ENCODE results near the gene YPEL1.
"Not testable (repeated sequence)": the region's sequence is repeated elsewhere in the genome, so short reads cannot be mapped to it uniquely, and the experiment has no call there.

Gene YPEL1

DNA sequence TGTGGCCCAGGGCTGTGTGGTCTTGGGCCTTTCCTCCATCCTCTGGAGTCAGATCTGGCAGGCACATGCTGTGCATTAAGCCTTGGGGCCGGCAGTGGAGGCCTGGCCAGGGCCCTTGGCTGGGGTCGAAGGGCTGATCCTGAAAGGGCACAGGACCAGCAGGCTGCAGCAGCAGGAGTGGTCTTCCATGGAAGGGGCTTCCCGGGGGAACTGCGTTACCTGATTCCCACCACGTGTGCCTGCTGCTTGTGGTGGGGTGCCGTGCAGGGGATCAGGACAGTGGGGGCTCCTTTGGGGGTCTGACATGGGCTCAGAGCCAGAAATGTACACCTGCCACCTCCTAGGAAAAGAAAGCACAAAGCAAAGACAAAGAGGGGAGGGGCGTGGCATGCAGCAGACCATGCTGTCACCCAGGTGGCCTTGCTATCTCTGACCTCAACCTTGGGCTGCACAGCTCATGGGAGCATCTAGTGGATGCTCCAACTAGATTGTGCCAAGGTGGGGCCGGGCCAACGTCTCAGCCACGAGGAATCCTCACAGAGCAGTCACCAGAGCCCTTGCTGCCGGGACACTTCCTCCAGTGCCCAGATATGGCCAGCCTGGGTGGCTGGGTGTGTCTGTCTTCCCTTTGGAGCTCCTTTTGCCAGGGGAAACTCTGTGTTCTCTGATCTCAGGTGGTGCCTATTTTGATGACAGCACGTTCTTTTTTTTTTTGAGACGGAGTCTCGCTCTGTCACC is 17.9 kb upstream of the YPEL1 start:
- no peak for DNase-seq

DNA sequence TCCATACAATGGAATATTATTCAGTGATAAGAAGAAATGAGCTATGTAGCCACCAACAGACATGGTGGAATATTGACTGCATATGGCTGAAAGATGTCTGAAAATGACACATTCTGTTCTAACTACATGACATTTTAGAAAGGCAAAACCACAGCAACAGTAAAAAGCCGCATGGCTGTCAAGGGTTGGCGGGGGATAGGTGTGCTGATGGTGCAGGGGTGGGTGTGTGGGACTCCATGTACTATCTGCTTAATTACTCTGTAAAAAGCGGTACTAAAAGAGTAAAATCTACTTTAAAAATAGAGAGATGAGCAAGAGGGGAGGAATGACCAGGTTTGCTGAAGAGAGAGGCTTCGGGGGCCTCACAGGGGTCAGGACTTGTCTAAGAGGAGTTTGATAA is 16.7 kb upstream of the YPEL1 start:
- DNase-seq, result no peak

DNA sequence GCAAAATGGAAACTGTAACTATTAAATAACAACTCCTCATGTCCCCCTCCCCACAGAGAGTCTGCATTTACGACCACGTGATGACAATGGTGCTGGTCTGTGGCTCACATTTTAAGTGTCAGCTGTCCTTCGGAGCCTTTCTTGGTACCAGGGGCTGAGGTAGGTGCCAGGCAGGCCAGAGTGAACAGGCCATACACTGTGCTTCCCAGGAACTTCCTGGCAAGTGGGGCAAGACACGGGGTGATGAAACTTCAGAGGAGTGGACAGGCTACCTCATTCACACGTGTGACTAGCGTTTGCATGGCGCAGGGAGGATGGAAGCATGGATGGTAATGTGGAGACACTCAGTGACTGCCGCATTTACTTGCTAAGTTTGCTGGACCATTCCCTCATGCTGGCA is 10.4 kb upstream of the YPEL1 start:
- no peak for DNase-seq

DNA sequence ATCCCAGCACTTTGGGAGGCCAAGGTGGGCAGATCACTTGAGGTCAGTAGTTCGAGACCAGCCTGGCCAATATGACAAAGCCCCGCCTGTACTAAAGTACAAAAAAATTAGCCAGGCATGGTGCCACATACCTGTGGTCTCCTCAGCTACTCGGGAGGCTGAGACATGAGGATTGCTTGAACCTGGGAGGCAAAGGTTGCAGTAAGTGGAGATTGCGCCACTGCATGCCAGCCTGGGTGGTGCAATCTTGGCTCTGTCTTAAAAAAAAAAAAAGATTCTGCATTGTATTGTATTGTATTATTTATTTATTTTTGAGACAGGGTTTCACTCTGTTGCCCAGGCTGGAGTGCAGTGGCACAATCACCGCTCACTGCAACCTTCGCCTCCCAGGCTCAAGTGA is 9.3 kb upstream of the YPEL1 start:
- not testable (repeated sequence) for DNase-seq

DNA sequence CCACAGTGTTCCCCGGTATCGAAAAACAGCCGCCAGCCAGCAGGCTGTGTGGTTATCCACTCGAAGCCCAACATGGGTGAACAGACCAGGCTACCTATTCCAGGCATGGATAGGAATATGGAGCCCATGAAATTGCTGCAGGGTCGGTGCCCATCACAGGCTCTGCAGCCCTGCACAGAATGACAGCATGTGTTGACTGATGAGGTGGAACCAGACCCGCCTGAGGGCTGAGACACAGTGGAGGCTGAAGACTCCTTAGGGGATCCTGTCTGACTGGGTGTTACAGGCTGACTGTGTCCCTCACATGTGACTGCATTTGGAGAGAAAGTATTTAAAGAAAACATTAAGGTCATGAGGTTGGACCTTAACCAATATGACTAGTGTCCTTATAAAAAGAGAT is 6.2 kb upstream of the YPEL1 start:
- no peak for DNase-seq

DNA sequence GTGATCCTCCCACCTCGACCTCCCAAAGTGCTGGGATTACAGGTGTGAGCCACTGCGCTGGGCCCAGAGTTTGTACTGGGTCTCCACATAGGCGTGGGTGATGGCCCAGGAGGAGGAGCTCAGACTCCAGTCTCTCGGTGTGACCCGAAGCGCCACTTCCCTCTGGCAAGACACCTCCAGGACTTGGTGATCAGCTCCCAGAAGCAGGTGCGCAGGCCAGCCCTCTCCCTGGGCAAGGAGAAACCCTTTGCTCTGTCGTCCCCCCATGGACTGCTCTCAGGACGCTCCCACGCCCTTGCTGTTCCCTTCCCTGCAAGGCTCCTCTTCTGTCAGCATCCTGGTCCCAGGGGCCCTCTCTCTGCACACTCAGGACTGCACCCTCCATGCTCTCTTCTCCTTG is 5.5 kb upstream of the YPEL1 start:
- DNase-seq, result no peak

DNA sequence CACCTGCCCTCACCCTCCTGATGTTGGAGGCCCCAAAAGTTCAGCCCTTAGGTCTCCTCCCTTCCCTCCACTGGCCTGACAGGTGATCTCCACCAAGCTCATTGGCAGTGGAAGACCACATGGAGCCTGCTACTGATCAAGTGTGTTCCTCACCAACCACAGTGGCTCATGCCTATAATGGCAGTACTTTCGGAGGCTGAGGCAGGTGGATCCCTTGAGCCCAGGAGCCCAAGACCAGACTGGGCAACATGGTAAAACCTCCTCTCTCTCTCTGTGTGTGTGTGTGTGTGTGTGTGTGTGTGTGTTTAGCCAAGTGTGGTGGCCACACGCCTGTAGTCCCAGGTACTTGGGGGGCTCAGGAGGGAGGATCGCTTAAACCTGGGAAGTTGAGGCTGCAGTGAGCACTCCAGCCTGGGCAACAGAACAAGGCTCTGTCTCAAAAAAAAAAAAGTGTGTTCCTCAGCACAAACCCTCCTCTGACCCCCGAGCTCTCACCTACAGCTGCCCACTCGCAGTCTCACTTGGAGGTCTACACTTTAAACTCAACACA is 4.3 kb upstream of the YPEL1 start:
- DNase-seq, result no peak

DNA sequence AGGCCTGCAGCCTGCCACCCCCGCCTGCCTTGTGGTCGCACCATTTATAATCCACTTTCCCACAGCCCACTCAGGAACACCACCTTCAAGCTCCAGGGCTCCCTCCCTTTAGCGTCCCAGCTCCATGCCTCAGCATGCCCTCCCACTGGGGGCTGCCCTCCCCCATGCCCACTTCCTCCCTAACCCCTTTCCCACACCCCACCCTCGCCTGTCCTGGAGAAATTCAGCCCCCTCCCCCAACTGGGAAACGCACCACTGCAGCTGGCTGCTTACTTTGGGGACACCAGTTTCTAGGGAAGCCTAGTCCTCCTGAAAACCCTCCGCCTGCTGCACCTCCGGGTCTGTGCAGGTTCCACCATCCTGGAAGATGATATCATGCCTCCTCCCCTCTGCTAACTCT is 3.4 kb upstream of the YPEL1 start:
- no peak for DNase-seq

DNA sequence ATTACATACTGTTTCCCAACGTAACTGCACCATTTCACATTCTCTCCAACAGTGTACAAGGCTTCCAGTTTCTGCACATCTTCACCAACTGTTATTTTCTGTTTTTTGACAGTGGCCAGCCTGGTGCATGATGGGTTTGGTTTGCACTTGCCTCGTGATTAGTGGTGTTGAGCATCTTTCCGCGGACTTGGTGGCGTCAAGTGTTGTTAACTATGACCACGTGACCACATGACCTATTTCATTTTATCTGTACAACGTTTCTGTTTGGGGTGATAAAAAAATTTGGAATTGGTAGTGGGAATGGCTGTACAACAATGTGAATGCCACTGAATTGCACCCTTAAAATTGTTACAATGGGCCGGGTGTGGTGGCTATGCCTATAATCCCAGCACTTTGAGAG is 2.5 kb upstream of the YPEL1 start:
- DNase-seq, result no peak

DNA sequence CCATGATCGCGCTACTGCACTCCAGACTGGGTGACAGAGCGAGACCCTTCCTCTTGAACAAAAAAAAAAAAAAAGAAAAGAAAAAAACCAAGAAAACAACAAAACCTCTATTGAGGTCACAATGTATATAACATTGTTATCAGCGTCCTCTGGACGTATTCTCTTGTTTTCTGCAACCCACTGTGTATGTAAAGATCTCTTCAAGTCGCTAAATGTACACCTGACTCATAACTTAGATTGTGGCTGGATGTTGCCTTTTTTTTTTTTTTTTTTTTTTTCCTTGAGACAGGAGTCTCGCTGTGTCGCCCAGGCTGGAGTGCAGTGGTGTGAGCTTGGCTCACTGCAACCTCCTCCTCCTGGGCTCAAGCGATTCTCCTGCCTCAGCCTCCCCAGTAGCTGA is 1.4 kb upstream of the YPEL1 start:
- no peak for DNase-seq

DNA sequence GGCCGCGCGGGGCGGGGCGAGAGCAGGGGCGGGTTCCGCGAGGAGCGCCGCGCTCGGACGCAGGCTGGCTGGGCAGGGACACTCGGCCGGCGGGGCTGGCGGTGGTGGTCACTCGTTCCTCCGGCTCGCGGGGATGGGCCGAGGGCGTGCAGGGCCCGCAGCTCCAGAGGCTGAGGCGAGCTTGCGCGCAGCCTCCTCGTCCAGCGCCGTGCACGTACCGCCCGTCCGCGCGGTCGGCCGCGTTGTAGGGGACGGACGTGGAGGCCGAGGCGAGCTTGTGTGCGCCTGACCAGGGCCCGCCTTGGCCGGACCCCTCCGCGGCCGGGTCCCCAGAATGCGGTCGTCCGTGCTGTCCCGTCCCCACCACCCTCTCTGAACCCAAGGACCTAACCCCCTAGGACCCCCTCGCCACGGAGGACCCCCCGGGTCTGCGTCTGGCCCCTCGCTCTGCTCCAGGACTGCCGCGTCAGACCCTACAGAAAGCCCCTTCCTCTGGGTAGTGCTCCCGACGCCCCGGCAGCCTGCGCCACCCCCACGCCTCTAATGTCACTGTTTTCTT is 569 bp upstream of the YPEL1 start:
- DNase-seq, result no peak

DNA sequence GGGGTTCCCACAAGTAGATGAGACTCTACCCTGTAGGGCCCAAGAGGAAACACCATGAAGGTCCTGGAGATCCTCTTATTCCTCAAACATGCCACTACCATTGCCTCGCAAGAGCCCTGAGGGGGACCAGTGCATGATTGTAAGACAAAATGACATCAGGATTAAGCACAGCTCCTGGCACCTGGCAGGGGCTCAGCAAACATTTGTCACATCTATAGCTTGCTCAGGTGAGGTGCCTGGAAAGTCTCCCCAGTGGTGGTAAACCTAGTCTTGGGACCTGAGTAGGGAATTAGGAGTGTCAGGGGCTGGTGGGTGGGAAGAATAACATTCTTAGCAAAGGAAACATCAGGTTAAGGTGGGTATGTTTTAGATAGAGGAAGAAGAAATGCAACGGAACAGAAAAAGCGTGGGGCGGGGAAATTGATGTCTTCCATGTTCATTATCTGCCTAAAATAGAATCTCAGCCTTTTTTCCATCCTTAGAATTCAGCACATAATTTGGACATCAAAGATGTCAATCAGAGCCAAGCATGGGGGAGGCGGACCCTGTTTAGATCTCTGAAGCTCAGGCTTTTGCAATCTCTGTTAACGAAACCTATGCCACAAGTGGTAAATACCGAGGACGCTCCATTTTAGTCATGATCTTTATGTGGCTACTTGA is 924 bp downstream of the YPEL1 start:
- DNase-seq, result peak; percentile 9

DNA sequence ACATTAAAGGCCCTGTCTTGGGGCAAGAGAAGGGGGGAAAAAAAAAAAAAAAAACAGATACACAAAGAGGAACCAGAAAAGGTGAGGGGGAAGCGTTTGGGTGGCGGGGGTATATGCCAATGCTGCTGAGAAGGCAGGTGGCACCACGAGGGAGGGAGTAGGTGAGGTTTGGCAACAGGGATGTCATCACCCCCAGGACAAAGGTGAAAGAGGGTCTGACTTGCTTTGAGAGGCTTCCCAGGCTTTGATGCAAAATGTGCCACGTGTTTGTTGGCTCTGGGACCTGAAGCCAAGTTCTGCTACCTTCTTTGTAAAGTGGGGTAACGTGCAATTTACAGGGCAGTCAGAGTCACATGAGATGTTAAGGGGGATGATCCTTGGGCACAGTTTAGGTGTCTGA is 4.1 kb downstream of the YPEL1 start:
- no peak for DNase-seq

DNA sequence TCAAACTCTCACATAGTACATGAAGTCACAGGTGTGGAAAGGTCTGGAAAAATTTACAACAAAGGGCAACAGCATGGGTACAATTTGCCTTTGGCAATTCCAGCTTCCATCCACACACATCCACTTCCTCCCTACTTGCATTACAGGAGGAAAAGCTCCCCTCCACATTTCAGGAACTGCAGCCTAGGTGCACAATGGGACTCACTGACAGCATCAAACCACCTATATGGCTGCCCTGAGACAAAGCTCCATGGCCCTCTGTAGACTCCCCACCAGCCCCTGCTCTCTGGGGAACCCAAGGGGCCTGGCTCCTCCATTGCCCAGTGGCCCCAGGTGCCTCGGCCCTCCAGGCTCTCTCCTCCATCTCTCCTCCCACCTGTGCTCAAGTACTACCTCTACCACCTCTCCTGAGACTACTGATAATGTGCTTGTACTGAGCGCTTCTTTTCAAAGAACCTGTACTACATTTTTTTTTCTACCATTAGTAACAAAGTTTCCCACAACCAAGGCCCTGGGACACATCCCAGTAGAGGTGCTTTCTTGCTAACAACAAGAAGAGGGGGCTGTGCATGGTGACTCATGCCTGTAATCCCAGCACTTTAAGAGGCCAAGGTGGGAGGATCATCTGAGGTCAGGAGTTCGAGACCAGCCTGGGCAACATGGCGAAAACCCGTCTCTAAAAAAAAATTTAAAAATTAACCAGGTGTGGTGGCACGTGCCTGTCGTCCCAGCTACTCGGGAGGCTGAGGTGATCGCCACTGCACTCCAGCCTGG is 4.9 kb downstream of the YPEL1 start:
- no peak for DNase-seq

DNA sequence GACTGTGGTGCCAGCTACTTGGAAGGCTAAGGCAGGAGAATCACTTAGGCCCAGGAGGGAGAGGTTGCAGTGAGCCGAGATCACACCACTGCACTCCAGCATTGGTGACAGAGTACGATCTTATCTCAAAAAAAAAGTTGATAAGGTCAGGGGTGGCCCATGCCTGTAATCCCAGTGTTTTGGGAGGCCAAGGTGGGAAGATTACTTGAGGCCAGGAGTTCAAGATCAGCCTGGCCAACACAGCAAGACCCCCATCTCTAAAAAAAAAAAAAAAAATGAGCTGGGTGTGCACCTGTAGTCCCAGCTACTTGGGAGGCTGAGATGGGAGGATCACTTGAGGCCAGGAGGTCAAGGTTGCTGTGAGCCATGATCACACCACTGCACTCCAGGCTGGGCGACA is 6.4 kb downstream of the YPEL1 start:
- DNase-seq, result not testable (repeated sequence)

DNA sequence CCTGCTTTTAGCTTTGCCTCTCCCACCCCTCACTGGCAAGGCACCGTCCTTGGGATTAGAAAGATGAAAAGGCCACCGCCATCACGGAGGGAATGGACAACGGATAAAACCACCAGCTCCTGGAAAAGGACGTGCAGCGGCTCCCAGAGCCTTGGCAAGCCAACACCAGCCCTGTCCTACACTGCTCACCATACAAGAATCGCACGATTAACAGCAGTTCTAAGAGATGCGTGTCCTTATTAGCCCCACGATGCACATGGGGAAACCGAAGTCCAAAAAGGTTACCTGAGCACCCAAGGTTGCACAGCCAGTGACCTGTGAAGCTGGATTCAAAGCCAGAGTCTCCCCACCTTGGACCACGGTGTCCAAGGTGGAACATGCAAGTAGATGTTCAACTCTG is 7.3 kb downstream of the YPEL1 start:
- no peak for DNase-seq

DNA sequence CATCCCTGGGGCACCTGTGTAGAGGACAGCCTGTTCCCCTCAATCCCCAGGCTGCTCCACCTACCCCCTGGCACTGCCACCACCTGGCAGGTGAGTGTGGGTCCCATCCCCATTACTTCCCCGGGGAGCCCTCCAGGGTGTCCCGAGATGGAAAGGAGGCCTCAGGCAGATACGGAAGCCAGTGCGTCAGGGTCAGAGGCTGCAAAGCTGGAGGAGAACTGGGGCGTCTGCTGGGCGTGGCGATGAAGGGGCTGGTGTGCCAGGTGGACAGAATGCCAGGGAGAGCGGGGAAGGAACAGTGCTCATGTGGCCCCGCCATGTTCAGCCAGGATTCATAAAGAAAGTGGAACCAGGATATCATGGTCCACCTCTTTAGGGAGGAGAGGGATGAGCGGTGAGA is 7.8 kb downstream of the YPEL1 start:
- no peak for DNase-seq

DNA sequence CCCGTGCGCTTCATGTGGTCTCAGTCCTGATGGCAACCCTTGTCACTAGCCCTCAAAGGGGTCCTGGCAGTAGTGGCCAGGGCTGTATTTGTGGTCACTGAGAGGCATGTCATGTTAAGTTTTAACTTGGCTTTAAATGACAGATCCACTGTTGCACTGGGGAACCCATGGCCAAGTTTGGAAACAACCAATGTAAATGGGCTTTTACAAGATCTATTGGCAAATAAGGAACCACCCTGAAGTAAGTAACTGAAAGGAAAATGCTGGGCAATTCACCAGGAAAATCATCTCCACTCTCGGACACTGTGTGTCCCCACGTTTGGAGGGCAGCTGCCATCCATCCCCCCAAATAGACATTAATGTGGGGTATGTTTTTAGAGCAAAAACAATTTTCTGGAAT is 8.4 kb downstream of the YPEL1 start:
- no peak for DNase-seq

DNA sequence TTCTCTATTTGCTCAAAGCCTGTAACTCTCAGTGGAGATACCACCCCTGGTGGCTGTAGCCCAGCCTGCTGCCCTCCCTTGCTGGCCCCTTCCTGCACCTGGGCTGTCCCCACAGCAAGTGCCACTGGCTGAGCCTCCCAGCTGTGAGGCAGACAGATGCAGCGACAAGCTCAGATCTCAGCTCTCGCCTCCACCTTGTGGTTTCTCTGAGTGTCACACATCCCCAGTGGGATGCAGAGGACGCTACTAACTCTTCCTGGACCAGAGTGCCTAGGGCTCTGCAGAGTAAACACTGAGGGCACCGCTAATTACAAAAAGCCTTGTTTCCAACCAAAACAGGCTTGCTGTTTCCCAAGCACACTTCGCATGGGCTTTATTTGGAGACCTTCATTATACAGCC is 8.9 kb downstream of the YPEL1 start:
- DNase-seq, result no peak

DNA sequence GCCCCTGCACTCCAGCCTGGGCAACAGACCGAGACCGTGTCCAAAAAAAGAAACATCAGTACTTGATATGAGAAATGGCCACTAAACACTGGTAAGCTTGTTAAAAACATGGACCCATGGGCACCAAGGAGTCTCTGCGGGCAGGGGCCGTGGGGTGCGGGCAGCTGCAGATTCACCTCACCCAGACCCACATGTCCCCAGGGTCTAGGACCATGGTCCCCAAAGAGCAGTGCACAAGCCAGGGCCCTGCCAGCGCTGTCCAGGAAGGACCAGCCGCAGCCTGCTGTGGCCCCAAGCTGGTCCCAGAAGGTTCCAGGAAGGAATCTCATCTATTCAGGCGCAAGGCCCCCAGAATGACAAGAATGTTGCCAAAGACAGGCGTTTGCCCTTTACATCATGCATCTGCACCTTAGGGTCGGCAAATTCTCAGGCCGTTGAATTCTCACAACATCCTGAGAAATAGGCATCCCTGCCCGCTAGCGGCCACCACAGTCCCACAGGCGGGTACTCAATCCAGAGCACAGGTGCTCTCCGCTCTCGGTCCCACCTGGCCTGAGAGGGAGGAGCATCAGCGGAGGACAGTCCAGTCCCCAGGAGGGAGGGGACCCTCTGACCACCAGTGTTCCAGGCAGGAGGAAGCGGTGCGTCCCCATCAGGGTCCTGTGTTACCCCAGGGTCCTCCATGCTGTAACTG is 9.5 kb downstream of the YPEL1 start:
- no peak for DNase-seq

DNA sequence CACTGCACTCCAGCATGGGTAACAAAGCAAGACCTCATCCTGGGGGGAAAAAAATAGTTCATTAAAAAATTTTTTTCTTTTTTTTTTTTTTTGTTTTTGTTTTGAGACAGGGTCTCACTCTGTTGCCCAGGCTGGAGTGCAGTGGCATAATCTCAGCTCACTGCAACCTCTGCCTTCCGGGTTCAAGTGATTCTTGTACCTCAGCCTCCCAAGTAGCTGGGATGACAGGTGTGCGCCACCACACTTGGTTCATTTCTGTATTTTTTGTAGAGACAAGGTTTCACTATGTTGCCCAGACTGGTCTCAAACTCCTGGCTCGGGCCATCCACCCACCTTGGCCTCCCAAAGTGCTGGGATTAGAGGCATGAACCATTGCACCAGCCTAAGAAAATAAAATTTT is 11.1 kb downstream of the YPEL1 start:
- not testable (repeated sequence) for DNase-seq

DNA sequence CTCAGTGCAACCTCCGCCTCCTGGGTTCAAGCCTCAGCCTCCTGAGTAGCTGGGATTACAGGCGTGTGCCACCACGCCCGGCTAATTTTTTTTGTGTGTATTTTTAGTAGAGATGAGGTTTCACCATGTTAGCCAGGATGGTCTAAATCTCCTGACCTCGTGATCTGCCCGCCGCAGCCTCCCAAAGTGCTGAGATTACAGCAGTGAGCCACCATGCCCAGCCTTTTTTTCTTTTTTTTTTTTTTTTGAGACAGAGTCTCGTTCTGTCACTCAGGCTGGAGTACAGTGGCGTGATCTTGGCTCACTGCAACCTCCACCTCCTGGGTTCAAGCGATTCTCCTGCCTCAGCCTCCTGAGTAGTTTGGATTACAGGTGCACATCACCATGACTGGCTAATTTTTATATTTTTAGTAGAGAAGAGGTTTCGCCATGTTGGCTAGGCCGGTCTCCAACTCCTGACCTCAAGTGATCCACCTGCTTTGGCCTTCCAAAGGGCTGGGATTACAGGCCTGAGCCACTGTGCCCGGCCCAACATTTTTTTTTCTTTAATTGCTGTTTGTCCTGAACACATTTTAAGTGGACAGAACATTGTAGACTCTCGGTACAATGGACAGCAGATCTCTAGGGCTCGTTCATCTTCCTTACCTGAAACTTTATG is 14.3 kb downstream of the YPEL1 start:
- not testable (repeated sequence) for DNase-seq
